GM21576 (cell line): Measurements from ENCODE around the gene STK11.

Source experiments
- ATAC-seq: cut with Tn5 transposase; IDR thresholded peaks from one replicate; pipeline ENCODE4 v1.9.1; 2021; ENCODE audit warnings: mild to moderate bottlenecking, moderate library complexity; ENCODE audit not compliant: unreplicated experiment

STK11 gene

DNA sequence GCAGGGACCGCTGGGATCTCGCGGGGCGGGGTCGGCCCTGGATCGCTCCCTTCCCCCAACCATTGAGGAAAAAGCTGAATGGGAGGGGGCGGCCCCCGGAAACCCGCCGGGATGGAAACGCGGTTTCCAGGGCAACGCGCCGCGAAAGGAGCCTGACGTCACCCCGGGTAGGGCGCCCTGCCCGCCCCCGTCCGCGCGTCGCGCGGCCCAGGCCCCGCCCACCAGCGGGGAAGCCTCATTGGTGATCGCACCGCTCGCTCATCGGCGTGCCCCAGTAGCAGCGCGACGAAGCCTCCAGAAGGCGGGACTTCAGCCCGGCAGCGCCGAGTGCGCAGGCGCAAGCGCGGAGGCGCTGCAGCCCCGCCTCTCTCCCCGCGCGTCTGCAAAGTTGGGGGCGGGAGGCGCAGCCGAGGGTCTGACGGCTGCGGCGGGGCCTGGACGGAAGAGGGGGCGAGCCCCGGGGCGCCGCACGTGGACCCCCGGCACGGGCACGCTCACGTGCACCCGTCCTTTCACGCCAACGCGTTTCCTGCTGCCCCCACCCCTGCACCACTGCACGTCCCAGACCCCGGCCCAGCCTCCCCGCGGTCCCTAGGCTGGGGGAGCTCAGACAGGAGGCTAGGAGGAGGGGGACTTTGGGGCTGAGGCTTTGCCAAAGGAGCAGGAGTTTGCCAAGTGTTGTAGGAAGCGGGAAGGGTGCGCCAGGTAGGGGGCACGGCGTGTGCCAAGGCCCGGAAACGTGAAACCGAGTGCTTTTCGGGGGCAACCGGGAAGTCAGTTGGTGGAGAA is 55.4 kb downstream of the STK11 start:
- peak; percentile 50 for ATAC-seq

GRCh38 chr19:1261538-1261797 is 55.9 kb downstream of the STK11 start:
- no peak for ATAC-seq

- no peak for ATAC-seq
These were observed 56.4 kb downstream of the STK11 start for GRCh38 chr19:1261798-1262622.

DNA sequence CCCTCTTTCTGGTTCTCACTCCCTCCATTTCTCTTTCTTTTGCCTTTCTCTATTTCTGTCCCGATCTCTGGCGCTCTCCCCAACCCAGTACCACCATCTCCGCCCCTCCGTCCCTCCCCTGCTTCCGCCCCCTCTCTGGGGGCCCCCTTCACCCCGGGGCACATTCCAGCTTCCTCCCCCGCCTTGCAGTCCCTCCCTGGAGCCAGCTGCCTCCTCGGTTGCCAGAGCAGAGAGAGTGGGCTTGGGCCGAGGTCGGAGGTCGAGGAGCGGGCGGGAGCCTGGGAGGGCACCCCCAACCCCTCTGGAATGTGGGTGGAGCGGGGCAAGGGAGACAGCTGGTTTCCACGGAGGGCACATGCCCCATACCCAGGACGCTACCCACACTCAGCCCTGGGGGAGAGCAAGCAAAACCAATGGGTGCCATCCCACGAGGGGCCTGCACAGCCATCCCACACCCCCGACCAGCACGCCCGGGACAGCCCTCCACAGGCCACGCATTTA is 57.1 kb downstream of the STK11 start:
- no peak for ATAC-seq

DNA sequence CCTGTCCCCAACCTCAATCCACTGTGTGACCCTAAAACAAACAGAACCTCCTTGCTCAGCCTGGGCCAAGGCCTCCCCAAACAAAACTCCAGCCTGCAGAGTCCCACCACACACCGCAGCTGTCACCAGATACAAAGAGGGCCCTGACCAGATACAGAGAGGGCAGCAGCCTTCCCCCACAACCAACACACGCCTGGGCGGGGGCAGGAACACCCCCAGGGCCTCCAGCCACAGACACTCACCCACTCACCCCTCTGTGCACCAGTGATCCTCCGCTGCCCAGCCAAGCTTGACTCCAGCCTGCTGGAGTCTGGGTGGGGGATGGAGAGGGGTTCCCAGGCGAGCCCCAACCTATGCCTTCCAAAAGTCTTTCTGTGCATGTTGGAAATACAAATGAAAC is 57.6 kb downstream of the STK11 start:
- no peak for ATAC-seq

- ATAC-seq: no peak
These were observed 59.4 kb downstream of the STK11 start for GRCh38 chr19:1264801-1265614.

- no peak for ATAC-seq
These were observed 60.1 kb downstream of the STK11 start for GRCh38 chr19:1265615-1266128.

DNA sequence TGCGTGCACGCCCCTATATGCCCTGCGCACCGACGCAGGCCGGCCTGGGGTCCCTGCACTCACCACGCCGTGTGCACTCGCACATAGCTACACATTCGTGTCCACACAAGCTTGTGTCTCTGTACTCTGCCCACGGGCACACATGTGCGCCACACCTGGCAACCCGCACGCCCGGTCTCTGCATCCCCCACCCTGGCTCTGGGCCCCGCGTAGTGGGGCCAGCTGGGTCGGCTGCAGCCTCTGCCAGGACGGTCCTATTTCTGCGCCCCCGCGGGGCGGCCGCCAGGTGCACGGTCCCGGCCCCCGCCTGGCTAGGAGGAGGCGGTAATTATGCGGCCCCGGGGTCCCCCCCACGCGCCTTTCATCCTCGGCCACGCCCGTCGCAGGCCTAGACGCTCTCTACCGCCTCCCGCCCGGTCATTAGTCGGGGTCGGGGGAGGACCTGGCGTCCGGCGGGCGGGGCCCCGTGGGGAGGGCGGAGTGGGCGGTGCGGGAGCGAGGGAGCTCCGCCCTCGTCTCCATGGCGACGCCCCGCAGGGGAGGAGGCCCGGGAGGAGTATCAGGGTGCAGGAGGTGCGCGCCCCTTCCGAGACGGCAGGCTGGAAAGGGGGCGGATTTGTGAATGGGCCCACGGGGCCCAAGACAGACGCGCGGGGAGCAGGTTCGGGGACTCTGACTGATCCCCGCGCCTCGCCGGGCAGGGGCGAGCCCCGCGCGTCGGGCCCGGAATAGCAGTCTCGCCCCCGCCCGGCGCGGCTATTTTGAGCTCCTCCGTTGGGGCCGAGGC is 60.7 kb downstream of the STK11 start:
- peak; percentile 30 for ATAC-seq

DNA sequence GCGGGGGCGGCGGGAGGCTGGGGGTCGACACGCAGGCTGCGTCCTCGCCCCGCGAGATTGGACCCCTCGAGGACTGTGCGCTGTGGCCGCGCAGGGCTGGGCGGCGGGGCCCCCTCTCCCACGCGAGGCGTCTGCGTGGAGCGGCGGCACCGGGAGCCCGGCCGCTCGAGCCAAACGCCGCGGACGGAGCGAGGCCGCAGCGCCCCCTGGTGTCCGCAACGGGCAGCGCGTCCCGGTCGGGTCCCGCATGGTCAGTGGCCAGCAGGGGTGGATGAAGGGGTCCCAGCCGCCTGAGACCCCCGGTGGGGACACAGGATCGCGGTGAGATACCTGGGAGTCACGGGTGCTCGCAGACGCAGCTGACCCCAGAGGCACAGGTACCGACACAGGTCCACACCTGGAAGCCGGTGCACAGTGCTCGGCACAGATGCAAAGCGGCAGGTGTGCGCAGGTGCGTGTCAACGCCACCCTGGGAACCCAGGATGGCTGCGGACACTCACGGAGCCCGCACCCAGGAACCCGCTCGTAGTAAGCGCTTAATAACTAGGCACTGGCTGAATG is 61.4 kb downstream of the STK11 start:
- ATAC-seq: no peak

DNA sequence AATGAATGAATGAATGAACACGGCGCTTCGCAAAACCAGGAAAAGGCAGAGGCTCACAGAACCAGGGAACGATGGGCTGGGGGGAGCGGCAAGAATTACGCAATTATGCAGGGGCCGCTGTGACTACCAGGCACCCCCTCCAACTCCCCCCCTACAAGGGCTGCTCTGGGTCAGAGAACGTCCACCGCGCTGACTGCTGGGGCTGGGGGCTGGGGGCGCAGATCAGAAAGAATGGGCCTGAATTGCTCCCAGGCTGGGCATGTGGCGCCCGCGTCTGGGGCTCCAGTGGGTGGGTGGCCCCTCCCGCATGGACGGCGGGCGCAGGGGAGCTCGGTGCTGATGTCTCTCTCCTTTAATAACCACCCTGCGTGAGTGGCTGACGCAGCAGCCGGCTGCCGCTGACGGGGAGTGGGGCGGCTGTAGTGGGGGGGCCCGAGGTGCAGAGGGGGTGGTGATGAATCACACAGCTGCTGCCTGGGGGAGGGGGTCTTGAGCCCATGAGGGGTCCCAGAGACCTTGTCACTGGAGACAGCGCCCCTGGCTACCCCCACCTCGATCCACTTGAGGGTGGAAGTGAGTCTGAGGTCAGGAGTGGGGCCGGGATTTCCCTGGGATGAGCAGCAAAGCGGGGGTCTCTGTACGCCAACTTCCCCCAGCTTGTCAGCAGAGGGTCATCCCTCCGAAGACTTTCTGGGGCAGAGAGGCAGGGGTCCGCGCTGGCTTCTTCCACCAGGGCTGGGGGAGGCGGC is 62.1 kb downstream of the STK11 start:
- ATAC-seq: no peak

DNA sequence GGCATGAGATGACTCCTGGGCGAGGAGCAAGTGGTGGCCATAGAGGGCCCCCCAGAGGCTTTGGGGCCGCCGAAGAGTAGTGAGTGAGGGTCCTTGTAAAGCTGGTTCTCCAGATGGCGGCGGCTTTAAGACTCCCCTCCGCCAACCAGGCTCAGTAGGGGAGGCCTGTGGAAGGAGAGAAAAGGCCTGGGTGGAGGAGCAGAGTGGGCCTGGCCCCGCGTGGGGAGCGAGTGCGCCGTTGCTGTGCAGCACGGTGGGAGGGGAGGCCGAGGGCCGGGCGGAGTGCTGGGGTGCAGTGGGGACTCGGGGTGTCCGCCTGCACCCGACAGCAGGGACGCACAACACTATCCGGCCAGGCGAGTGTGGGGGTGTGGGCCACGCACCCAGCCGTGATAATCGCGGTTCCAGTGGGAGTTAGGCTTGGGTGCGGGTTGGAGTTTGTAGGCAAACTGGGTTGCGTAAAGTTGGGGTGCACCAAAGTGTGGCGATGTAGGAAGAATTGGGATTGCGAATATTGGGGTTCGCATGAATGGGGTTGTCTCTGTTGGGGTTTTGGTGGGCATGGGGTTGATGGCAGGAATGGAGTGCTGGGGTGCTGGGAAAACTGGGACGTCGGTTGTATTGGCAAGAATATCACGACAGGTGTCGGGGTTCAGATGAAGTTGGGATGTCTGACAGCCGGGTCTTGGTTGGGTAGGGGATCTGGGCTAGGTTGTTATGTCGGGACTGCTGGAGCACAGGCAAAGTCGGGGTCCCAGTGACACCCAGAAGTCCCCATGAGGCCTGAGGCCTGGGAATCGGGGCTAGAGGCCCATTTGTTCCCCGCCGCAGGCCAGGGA is 62.9 kb downstream of the STK11 start:
- ATAC-seq: no peak

DNA sequence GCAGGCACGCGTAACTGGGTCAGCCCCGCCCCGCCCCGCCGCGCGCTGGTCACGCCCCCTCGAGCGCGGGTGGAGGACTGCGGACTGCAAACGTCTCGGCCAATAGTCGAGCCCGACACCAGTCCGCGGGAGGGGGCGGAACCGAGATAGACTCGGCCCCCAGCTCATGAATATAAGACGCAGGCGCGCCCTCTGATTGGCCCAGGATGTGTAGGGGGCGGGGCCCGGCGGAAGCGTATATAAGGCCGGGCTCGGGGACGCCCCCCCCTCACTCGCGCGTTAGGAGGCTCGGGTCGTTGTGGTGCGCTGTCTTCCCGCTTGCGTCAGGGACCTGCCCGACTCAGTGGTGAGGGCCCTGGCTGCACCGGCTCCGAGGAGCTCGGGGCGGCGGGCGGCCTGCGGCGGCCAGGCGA is 63.5 kb downstream of the STK11 start, which contains the start of gene CIRBP:
Gene CIRBP (plus strand): TSS at position 268 of the 413 bp plus-strand sequence. CDS start 1,602 bp downstream, outside the sequence.
- peak; percentile 56 for ATAC-seq

GRCh38 chr19:1269478-1270212 is 64.1 kb downstream of the STK11 start:
- ATAC-seq: peak; percentile 19

- ATAC-seq: no peak
These were observed 64.8 kb downstream of the STK11 start for GRCh38 chr19:1270213-1270853.

DNA sequence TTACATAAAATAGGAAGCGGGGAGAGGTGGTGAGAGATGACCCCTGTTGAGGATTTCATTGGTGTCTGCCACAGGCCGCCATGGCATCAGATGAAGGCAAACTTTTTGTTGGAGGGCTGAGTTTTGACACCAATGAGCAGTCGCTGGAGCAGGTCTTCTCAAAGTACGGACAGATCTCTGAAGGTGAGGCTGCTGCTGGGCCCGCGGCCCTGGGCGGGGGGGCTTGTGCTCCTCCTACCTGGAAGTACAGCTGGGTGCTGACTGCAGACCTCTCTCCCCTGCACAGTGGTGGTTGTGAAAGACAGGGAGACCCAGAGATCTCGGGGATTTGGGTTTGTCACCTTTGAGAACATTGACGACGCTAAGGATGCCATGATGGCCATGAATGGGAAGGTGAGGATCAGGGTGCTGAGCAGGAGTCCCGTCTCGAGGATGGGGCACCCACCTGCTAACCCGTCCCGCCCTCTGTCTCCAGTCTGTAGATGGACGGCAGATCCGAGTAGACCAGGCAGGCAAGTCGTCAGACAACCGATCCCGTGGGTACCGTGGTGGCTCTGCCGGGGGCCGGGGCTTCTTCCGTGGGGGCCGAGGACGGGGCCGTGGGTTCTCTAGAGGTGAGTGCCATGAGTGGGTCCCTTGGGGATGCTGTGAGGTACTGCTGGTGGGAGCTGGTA is 65.4 kb downstream of the STK11 start:
- no peak for ATAC-seq
